Ishikawa (cell line): ENCODE measurements around the gene TMEM243.

Source experiments
- CEBPB ChIP-seq: IDR thresholded peaks from 2 replicates; pipeline ENCODE4 v1.6.1; 2012
- CREB1 ChIP-seq: IDR thresholded peaks from 2 replicates; pipeline ENCODE4 v1.6.1; 2012; ENCODE audit warnings: low read depth
- EGR1 ChIP-seq: IDR thresholded peaks from 2 replicates; pipeline ENCODE4 v1.6.1; 2012
- EP300 ChIP-seq: IDR thresholded peaks from 2 replicates; pipeline ENCODE4 v1.6.1; 2012; ENCODE audit warnings: borderline replicate concordance
- FOXM1 ChIP-seq: IDR thresholded peaks from 2 replicates; pipeline ENCODE4 v1.6.1; 2012; ENCODE audit warnings: low read depth, borderline replicate concordance
- MAX ChIP-seq: IDR thresholded peaks from 2 replicates; pipeline ENCODE4 v1.6.1; 2012
- NFIC ChIP-seq: IDR thresholded peaks from 2 replicates; pipeline ENCODE4 v1.6.1; 2012
- RAD21 ChIP-seq: IDR thresholded peaks from 2 replicates; pipeline ENCODE4 v1.6.1; 2012; ENCODE audit warnings: low read depth
- TAF1 ChIP-seq: IDR thresholded peaks from 2 replicates; pipeline ENCODE4 v1.6.1; 2012; ENCODE audit warnings: low read depth, mild to moderate bottlenecking
- TCF12 ChIP-seq: IDR thresholded peaks from 2 replicates; pipeline ENCODE4 v1.6.1; 2012; ENCODE audit warnings: low read depth
- TEAD4 ChIP-seq: IDR thresholded peaks from 2 replicates; pipeline ENCODE4 v1.6.1; 2012
- USF1 ChIP-seq: IDR thresholded peaks from 2 replicates; pipeline ENCODE4 v1.6.1; 2012
- YY1 ChIP-seq: IDR thresholded peaks from 2 replicates; pipeline ENCODE4 v1.6.1; 2012; ENCODE audit warnings: low read depth
- ZBTB7A ChIP-seq: IDR thresholded peaks from 2 replicates; pipeline ENCODE4 v1.6.1; 2012; ENCODE audit warnings: low read depth
- TF ChIP-seq, protein P1 (sequence below): IDR thresholded peaks from 2 replicates; pipeline ENCODE4 v1.6.1; 2012; ENCODE audit warnings: low read depth, mild to moderate bottlenecking

TMEM243 gene

GRCh38 chr7:87213811-87214210, 5.7 kb downstream of the TMEM243 start:
- TF ChIP-seq EP300 = no peak
- TF ChIP-seq FOXM1 = no peak
- TF ChIP-seq EGR1 = no peak
- TF ChIP-seq RAD21 = no peak
- TF ChIP-seq NFIC = no peak
- no peak for TF ChIP-seq TEAD4
- no peak for TF ChIP-seq ZBTB7A
- TF ChIP-seq MAX = no peak
- TF ChIP-seq, protein P1, sequence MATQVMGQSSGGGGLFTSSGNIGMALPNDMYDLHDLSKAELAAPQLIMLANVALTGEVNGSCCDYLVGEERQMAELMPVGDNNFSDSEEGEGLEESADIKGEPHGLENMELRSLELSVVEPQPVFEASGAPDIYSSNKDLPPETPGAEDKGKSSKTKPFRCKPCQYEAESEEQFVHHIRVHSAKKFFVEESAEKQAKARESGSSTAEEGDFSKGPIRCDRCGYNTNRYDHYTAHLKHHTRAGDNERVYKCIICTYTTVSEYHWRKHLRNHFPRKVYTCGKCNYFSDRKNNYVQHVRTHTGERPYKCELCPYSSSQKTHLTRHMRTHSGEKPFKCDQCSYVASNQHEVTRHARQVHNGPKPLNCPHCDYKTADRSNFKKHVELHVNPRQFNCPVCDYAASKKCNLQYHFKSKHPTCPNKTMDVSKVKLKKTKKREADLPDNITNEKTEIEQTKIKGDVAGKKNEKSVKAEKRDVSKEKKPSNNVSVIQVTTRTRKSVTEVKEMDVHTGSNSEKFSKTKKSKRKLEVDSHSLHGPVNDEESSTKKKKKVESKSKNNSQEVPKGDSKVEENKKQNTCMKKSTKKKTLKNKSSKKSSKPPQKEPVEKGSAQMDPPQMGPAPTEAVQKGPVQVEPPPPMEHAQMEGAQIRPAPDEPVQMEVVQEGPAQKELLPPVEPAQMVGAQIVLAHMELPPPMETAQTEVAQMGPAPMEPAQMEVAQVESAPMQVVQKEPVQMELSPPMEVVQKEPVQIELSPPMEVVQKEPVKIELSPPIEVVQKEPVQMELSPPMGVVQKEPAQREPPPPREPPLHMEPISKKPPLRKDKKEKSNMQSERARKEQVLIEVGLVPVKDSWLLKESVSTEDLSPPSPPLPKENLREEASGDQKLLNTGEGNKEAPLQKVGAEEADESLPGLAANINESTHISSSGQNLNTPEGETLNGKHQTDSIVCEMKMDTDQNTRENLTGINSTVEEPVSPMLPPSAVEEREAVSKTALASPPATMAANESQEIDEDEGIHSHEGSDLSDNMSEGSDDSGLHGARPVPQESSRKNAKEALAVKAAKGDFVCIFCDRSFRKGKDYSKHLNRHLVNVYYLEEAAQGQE = no peak
- TF ChIP-seq TAF1 = no peak
- TF ChIP-seq YY1 = no peak
- TF ChIP-seq TCF12 = no peak
- no peak for TF ChIP-seq USF1
- no peak for TF ChIP-seq CREB1

- TF ChIP-seq CREB1 = no peak
- TF ChIP-seq, protein P1 = no peak
- no peak for TF ChIP-seq USF1
- TF ChIP-seq NFIC = no peak
- no peak for TF ChIP-seq CEBPB
- no peak for TF ChIP-seq MAX
- TF ChIP-seq EGR1 = no peak
- TF ChIP-seq EP300 = no peak
- TF ChIP-seq ZBTB7A = no peak
- no peak for TF ChIP-seq TCF12
- no peak for TF ChIP-seq TAF1
Observed at GRCh38 chr7:87213252-87213651, 6.3 kb downstream of the TMEM243 start.

DNA sequence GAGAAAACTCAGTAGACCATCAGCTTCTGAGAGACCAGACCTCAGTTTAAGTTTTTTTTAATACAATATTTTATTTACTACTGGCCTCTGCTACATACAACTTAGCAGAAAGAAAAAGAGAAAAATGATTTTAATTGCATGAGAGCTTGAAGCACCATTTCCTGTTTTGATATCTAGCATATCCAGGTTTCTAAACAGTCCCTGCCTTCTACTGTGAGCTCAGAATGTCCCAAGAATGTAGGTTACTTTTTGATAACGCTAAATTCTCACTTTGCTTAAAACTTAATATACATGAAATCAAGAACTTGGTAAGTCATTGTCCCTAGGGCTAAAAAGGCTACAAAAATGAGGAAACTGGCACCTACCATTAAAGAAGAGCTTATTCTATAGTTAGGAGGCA, 7.0 kb downstream of the TMEM243 start:
- no peak for TF ChIP-seq CEBPB
- TF ChIP-seq FOXM1 = no peak
- no peak for TF ChIP-seq EP300
- TF ChIP-seq CREB1 = no peak
- no peak for TF ChIP-seq TAF1
- no peak for TF ChIP-seq YY1
- TF ChIP-seq NFIC = no peak
- TF ChIP-seq USF1 = no peak
- no peak for TF ChIP-seq MAX
- TF ChIP-seq, protein P1 = no peak
- TF ChIP-seq ZBTB7A = no peak
- TF ChIP-seq EGR1 = no peak
- TF ChIP-seq RAD21 = no peak
- no peak for TF ChIP-seq TEAD4
- TF ChIP-seq TCF12 = no peak

DNA sequence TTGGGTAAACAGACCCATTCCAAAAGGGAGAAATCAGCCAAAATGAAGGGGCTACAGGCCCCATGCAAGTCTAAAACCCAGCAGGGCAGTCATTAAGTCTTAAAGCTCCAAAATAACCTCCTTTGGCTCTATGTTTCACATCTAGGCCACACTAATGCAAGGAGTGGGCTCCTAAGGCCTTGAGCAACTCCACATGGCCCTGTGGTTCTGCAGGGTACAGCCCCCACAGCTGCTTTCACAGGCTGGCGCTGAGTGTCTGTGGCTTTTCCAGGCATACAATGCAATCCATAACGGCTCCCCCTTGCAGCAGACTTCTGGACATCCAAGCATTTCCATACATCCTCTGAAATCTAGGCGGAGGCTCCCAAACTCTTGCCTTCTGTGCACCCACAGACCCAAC, 9.0 kb downstream of the TMEM243 start:
- TF ChIP-seq ZBTB7A (no peak), TEAD4 (no peak), EP300 (no peak), FOXM1 (no peak)
